MCF 10A (cell line): ENCODE results near the gene HPSE2. TPM values are rescaled to one million over a fixed set of nuclear protein-coding genes. Genes with fewer than 3 reads are reported as not detected.

ENCODE experiments used
- BruUV-seq: library from RNA; stranded (reverse); fragments of 400-500 nt; replicated peaks from 2 replicates; lab custom pipeline; 2021; lab: Mats Ljungman, UMichigan
- CTCF ChIA-PET: fragments of 300-600 bp; sonication (Branson Sonifier 250); formaldehyde crosslinking; extraction: SDS; loops from one replicate; lab custom pipeline; 2021; ENCODE audit warnings: antibody characterized with exemption, inconsistent platforms; lab: Yijun Ruan, JAX
- POLR2A ChIA-PET: fragments of 300-600, 350-650 bp; sonication (Branson Sonifier 250); formaldehyde crosslinking; extraction: SDS; loops from one replicate; lab custom pipeline; 2020; ENCODE audit warnings: antibody characterized with exemption, inconsistent platforms; lab: Yijun Ruan, JAX
- DNase-seq: peaks from one replicate; pipeline ENCODE4 v3.0.0-alpha.2; 2018; ENCODE audit not compliant: unreplicated experiment
- H3K27ac Mint-ChIP-seq: one replicate; pipeline ENCODE4 v1.8.0; 2022; ENCODE audit warnings: mild to moderate bottlenecking, low read depth, mixed read lengths; ENCODE audit not compliant: unreplicated experiment
- H3K27me3 Mint-ChIP-seq: one replicate; pipeline ENCODE4 v1.8.0; 2022; ENCODE audit warnings: mixed read lengths; ENCODE audit not compliant: insufficient read depth, unreplicated experiment
- H3K36me3 Mint-ChIP-seq: one replicate; pipeline ENCODE4 v1.8.0; 2022; ENCODE audit warnings: mild to moderate bottlenecking, moderate library complexity, mixed read lengths; ENCODE audit not compliant: insufficient read depth, unreplicated experiment
- H3K4me1 Mint-ChIP-seq: one replicate; pipeline ENCODE4 v1.8.0; 2022; ENCODE audit warnings: mixed read lengths; ENCODE audit not compliant: insufficient read depth, unreplicated experiment
- H3K4me3 Mint-ChIP-seq: one replicate; pipeline ENCODE4 v1.8.0; 2022; ENCODE audit warnings: mild to moderate bottlenecking, moderate library complexity, mixed read lengths; ENCODE audit not compliant: unreplicated experiment
- H3K9me3 Mint-ChIP-seq: one replicate; pipeline ENCODE4 v1.8.0; 2022; ENCODE audit warnings: mixed read lengths; ENCODE audit not compliant: unreplicated experiment
- intact Hi-C: fragments of 100-400 bp; cut with micrococcal nuclease; formaldehyde crosslinking; loops from 2 replicates; pipeline ENCODE4 v1.14.1; 2022
- microRNA-seq: library from miRNA; unstranded; fragments of <30 nt; microRNA quantifications from one replicate; pipeline ENCODE4 v1.2.0, GENCODE V29; 2022
- total RNA-seq: library from RNA; stranded (reverse); gene quantifications from 2 replicates; pipeline ENCODE4 v1.2.3, GENCODE V29; 2022
- TF ChIP-seq, protein P1 (sequence below): fragments of 200-600 bp; IDR thresholded peaks from one replicate; pipeline ENCODE4 v1.8.0; 2022; ENCODE audit warnings: antibody characterized with exemption, mild to moderate bottlenecking; ENCODE audit not compliant: unreplicated experiment

Gene HPSE2
- total RNA-seq, 1 experiment from 2014 or later: not detected

DNA sequence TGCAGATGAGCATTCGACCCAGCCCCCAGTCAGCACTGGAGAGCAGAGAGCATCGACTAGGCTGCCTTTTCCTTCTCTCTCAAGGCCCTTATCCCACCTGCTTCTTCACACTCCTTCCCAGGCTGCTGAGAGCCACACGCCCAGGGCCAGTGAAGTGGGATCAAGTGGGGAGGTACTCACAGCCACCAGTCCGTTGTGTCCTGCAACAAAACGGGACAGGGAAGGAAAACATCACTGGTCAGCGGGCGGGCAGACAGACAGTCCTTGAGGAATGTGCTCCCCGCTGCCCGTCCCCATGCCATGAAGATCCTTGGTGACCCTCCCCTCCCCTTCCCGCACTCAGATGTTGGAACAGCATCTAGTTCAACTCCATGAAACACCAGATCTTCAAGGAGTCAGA, 824.9 kb downstream of the HPSE2 start:
- Mint-ChIP-seq H3K4me1 (peaks cover 5% of the 10 kb centered on the region), H3K9me3 (no peaks in the 10 kb centered on the region), H3K36me3 (no peaks in the 10 kb centered on the region), H3K4me3 (no peak overlapping the region), H3K27me3 (no peaks in the 10 kb centered on the region), H3K27ac (no peak overlapping the region)
- no TSS peak for BruUV-seq
- ChIA-PET POLR2A (no interaction called here), CTCF (interaction anchor here (0.5 to 0.9 kb wide), 3 partner anchors 63 to 726 kb away, joined by 3 read pairs; no protein-coding TSS in a partner anchor)
- intact Hi-C loops: no loop called here
- TF ChIP-seq, protein P1, sequence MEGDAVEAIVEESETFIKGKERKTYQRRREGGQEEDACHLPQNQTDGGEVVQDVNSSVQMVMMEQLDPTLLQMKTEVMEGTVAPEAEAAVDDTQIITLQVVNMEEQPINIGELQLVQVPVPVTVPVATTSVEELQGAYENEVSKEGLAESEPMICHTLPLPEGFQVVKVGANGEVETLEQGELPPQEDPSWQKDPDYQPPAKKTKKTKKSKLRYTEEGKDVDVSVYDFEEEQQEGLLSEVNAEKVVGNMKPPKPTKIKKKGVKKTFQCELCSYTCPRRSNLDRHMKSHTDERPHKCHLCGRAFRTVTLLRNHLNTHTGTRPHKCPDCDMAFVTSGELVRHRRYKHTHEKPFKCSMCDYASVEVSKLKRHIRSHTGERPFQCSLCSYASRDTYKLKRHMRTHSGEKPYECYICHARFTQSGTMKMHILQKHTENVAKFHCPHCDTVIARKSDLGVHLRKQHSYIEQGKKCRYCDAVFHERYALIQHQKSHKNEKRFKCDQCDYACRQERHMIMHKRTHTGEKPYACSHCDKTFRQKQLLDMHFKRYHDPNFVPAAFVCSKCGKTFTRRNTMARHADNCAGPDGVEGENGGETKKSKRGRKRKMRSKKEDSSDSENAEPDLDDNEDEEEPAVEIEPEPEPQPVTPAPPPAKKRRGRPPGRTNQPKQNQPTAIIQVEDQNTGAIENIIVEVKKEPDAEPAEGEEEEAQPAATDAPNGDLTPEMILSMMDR: no peak
- no peak for DNase-seq

DNA sequence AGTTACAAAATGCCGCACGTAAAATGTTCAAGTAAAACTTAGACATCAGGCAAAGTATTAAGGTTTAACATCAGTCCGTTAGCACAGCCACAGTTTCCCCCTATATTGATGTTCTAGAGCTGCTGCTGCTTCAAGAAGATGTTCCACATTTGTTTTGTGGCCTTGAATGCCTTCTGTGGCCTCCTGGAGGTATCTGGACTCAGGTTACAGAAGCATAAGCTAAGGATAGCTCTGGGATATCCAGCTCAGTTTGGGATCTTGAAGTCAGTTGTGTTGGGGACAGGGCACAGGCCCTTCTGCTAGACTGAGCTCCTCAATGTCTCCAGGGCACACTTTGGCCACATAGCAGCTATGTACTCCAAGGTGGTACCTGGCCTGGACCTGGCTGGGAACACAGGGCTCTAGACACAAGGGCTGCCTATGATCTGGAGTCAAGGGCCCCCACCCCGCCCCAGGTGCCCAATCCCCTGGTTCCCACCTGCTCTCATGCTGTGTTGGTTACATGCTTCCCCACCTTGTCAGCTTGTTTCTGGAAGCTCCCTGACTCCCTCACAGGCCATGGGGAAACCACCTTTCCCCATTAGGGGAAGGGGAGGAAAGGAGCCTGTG, 825.4 kb downstream of the HPSE2 start:
- TF ChIP-seq, protein P1: no peak
- intact Hi-C loops: no loop called here
- CTCF ChIA-PET: interaction anchor here (0.5 to 0.9 kb wide), 3 partner anchors 63 to 726 kb away, joined by 3 read pairs; no protein-coding TSS in a partner anchor
- H3K4me1 Mint-ChIP-seq: peaks cover 5% of the 10 kb centered on the region
- POLR2A ChIA-PET: no interaction called here
- BruUV-seq: no TSS peak
- H3K9me3 Mint-ChIP-seq: no peaks in the 10 kb centered on the region
- no peak overlapping the region for H3K4me3 Mint-ChIP-seq
- no peaks in the 10 kb centered on the region for H3K27me3 Mint-ChIP-seq
- H3K36me3 Mint-ChIP-seq: no peaks in the 10 kb centered on the region
- DNase-seq: no peak
- no peak overlapping the region for H3K27ac Mint-ChIP-seq

DNA sequence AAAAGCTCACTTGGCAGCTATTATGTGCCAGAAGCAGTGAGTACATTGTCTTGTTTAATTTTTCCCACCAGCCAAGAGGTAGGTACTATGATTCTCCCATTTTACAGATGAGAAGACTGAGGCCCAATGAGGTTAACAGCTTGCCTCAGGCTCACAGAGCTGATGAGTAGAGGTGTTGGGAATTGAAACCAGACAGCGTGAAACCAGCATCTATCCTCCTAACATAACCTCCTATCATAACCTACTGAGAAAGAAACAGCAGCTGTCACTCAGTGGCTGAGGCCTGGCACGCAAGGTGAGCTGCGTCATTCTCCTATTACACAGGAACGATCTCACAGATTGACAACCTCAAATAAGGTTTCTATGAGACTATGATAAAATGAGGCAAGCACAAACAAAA, 826.9 kb downstream of the HPSE2 start:
- no TSS peak for BruUV-seq
- H3K36me3 Mint-ChIP-seq: no peaks in the 10 kb centered on the region
- H3K9me3 Mint-ChIP-seq: no peaks in the 10 kb centered on the region
- H3K4me3 Mint-ChIP-seq: no peak overlapping the region
- peaks cover 10% of the 10 kb centered on the region for H3K4me1 Mint-ChIP-seq
- TF ChIP-seq, protein P1: no peak
- H3K27ac Mint-ChIP-seq: no peak overlapping the region
- intact Hi-C loops: no loop called here
- CTCF ChIA-PET: interaction anchor here (0.5 to 1.9 kb wide), 4 partner anchors 10 to 1172 kb away, joined by 3 to 5 read pairs (median 4); no protein-coding TSS in a partner anchor
- DNase-seq: no peak
- POLR2A ChIA-PET: interaction anchor here (0.7 kb wide), 1 partner anchor 274 kb away, joined by 3 read pairs; no protein-coding TSS in a partner anchor
- no peaks in the 10 kb centered on the region for H3K27me3 Mint-ChIP-seq

DNA sequence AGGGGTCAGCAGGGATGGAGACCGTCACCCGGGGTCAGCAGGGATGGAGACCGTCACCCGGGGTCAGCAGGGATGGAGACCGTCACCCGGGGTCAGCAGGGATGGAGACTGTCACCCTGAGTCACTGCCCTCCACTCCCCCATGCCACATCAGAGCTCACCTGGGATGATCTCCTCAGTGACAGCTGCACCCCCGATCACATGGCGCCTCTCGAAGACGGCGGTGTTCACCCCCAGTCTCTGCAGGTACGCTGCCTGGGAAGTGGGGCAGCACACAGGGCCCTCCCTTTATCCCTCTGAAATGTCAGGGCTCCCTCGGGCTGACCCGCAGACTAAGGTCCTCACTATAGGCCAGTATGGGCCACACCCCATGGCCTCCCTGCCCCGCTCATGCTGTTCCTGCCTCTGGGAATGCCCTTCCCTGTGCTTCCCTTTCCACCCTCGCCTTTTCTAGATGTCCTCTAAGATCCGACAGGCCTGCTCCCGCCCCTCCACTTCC, 827.9 kb downstream of the HPSE2 start:
- no peak for DNase-seq
- H3K4me3 Mint-ChIP-seq: no peak overlapping the region
- no peaks in the 10 kb centered on the region for H3K27me3 Mint-ChIP-seq
- no peaks in the 10 kb centered on the region for H3K9me3 Mint-ChIP-seq
- H3K36me3 Mint-ChIP-seq: no peaks in the 10 kb centered on the region
- intact Hi-C loops: no loop called here
- BruUV-seq: no TSS peak
- POLR2A ChIA-PET: no interaction called here
- peaks cover 17% of the 10 kb centered on the region for H3K4me1 Mint-ChIP-seq
- TF ChIP-seq, protein P1: no peak
- H3K27ac Mint-ChIP-seq: no peak overlapping the region
- CTCF ChIA-PET: interaction anchor here (0.9 to 1.9 kb wide), 2 partner anchors 11 to 18 kb away, joined by 3 to 5 read pairs; no protein-coding TSS in a partner anchor

Small RNA genes lying within 50 kb of the gene (microRNA-seq; reads per million reads assigned to microRNA genes)
- gene MIR4685 (0.79 reads per million), gene MIR6507 (not detected)

Other genes with a start within 250 kb of the HPSE2 start
- gene CNNM1, start 93.5 kb upstream of the HPSE2 start, total RNA-seq: 0.10 TPM in 1 of 2 replicates, not detected in the other
- gene GOT1, start 194.8 kb upstream of the HPSE2 start, total RNA-seq: 163 and 184 TPM in 2 replicates